ENCODE data around the gene WDFY4.

Gene WDFY4

GRCh38 chr10:48968036-48968435, 283.4 kb downstream of the WDFY4 start:
- Histone ChIP-seq H3K4me1 (no peaks in the 10 kb centered on the region), H3K9ac (no peak overlapping the region), H3K36me3 (peaks cover 8% of the 10 kb centered on the region; the same call in 1 of the 2 replicates), H3K9me3 (peaks cover 6% of the 10 kb centered on the region; the same call in 1 of the 2 replicates), H3K4me3 (no peak overlapping the region), H3K4me2 (no peak overlapping the region), H3K27ac (no peak overlapping the region), H3K27me3 (no peaks in the 10 kb centered on the region), H4K20me1 (no peaks in the 10 kb centered on the region)
- TF ChIP-seq Cebpa-rat (IDR thresholded peaks at IDR 0.05), result no peak

DNA sequence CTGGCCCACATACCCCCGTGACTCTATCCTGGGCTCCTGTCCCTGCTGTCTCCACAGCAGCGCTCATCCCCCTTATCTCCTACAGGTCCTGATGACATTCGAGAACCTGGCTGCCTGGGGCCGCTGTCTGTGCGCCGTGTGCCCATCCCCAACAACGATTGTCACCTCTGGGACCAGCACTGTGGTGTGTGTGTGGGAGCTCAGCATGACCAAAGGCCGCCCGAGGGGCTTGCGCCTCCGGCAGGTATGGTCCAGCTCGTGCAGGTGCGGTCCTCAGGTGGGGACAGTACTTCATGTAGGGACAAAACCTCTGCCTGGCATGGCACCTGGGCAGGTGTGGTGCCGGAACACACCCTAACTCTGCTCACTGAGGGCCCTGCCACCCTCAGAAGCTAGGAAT, 285.4 kb downstream of the WDFY4 start:
- Histone ChIP-seq H3K4me2 (no peak overlapping the region), H4K20me1 (no peaks in the 10 kb centered on the region), H3K9ac (no peak overlapping the region), H3K36me3 (peaks cover 14% of the 10 kb centered on the region; the same call in 1 of the 2 replicates), H3K4me1 (no peaks in the 10 kb centered on the region), H3K9me3 (peaks cover 6% of the 10 kb centered on the region; the same call in 1 of the 2 replicates), H3K4me3 (no peak overlapping the region), H3K27ac (no peak overlapping the region), H3K27me3 (no peaks in the 10 kb centered on the region)
- TF ChIP-seq Cebpa-rat (IDR thresholded peaks at IDR 0.05), result no peak

DNA sequence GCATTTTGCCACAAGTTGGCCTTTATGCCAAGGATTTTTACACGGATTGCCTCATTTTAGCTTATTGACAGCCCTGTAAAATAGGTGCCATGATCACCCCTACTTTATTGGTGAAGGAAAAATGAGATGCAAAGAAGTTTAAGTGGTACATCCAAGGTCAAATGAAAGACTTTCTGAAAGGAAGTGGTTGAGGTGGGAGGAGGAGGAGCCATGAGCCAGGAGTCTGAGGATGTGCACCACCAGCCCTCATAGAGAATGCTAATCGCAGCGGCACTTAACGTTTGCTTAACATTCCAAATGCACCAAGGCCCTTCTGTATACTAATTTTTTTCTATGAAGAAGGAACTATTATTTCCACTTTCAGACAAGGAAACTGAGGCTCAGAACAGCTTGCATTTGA, 286.0 kb downstream of the WDFY4 start:
- Histone ChIP-seq H3K4me1 (no peaks in the 10 kb centered on the region), H4K20me1 (no peaks in the 10 kb centered on the region), H3K27ac (no peak overlapping the region), H3K9me3 (peaks cover 6% of the 10 kb centered on the region; the same call in 1 of the 2 replicates), H3K36me3 (peaks cover 14% of the 10 kb centered on the region; the same call in 1 of the 2 replicates), H3K4me2 (no peak overlapping the region), H3K27me3 (no peaks in the 10 kb centered on the region), H3K9ac (no peak overlapping the region), H3K4me3 (no peak overlapping the region)
- TF ChIP-seq Cebpa-rat (IDR thresholded peaks at IDR 0.05), result no peak

DNA sequence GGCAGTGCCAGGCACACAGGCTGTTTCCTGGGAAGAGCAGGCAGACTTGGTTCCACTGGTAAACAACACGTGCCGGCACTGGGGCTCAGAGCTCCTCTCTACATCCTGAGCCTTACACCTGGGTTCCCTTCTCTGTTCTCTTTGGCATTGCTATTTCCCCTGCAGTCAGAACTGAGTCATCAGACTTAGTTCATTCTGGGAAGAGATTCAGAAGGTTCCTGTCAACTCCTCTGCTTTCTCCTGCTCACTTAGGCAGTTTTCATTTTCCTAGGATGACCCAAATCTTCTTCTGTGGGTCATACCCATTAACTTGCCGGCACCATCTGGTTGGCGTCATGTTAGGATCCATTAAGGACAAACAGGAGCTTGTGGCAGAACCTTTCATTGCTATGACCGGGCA, 288.4 kb downstream of the WDFY4 start:
- Histone ChIP-seq H3K9me3 (peaks cover 6% of the 10 kb centered on the region; the same call in 1 of the 2 replicates), H3K9ac (no peak overlapping the region), H3K27ac (no peak overlapping the region), H3K27me3 (no peaks in the 10 kb centered on the region), H3K4me2 (no peak overlapping the region), H3K4me3 (no peak overlapping the region), H3K36me3 (peaks cover 14% of the 10 kb centered on the region; the same call in 1 of the 2 replicates), H3K4me1 (no peaks in the 10 kb centered on the region), H4K20me1 (no peaks in the 10 kb centered on the region)
- TF ChIP-seq Cebpa-rat (IDR thresholded peaks at IDR 0.05), result no peak

- Histone ChIP-seq H3K27me3 (no peaks in the 10 kb centered on the region), H3K4me3 (no peak overlapping the region), H3K27ac (no peak overlapping the region), H3K9me3 (peaks cover 6% of the 10 kb centered on the region; the same call in 1 of the 2 replicates), H3K9ac (no peak overlapping the region), H3K36me3 (peaks cover 14% of the 10 kb centered on the region; the same call in 1 of the 2 replicates), H3K4me1 (no peaks in the 10 kb centered on the region), H4K20me1 (no peaks in the 10 kb centered on the region), H3K4me2 (no peak overlapping the region)
- no peak for TF ChIP-seq Cebpa-rat (IDR thresholded peaks at IDR 0.05)
Measured at GRCh38 chr10:48974510-48975156, 290.0 kb downstream of the WDFY4 start.

DNA sequence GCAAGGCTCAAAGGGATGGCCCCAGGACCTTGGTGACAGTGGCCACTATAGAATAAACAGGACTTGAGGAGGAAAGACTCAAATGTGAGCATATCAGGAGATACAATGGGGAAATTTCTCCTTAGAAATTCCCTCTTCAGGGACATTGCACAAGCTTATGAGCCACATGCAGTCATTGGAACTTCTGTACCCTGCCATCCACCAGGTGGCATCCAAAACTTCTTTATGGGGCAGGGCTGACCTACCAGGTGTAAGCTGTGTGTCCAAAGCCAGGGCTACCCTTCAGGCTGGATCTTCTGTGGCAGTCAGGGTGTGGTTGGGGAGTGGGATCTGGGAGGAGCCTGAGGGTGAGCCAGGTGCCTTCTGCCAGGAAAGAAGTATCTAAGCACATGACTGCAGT, 291.5 kb downstream of the WDFY4 start:
- H3K4me3 ChIP-seq, result no peak overlapping the region
- TF ChIP-seq Cebpa-rat (IDR thresholded peaks at IDR 0.05), result no peak
- no peak overlapping the region for H3K27ac ChIP-seq
- no peaks in the 10 kb centered on the region for H3K27me3 ChIP-seq
- peaks cover 6% of the 10 kb centered on the region; the same call in 1 of the 2 replicates for H3K9me3 ChIP-seq
- no peak overlapping the region for H3K9ac ChIP-seq
- H4K20me1 ChIP-seq, result no peaks in the 10 kb centered on the region
- peaks cover 8% of the 10 kb centered on the region; the same call in 1 of the 2 replicates for H3K36me3 ChIP-seq
- no peak overlapping the region for H3K4me2 ChIP-seq
- H3K4me1 ChIP-seq, result no peaks in the 10 kb centered on the region

GRCh38 chr10:48978318-48978717, 293.6 kb downstream of the WDFY4 start:
- Histone ChIP-seq H3K27ac (no peak overlapping the region), H3K27me3 (no peaks in the 10 kb centered on the region), H3K36me3 (peaks cover 3% of the 10 kb centered on the region; the same call in 1 of the 2 replicates), H3K9ac (no peak overlapping the region), H3K9me3 (no peaks in the 10 kb centered on the region), H4K20me1 (no peaks in the 10 kb centered on the region), H3K4me1 (0 out of 2 replicates have a peak, but pooled peaks cover 6% of the 10 kb centered on the region), H3K4me2 (no peak overlapping the region), H3K4me3 (no peak overlapping the region)
- TF ChIP-seq Cebpa-rat (IDR thresholded peaks at IDR 0.05), result no peak

DNA sequence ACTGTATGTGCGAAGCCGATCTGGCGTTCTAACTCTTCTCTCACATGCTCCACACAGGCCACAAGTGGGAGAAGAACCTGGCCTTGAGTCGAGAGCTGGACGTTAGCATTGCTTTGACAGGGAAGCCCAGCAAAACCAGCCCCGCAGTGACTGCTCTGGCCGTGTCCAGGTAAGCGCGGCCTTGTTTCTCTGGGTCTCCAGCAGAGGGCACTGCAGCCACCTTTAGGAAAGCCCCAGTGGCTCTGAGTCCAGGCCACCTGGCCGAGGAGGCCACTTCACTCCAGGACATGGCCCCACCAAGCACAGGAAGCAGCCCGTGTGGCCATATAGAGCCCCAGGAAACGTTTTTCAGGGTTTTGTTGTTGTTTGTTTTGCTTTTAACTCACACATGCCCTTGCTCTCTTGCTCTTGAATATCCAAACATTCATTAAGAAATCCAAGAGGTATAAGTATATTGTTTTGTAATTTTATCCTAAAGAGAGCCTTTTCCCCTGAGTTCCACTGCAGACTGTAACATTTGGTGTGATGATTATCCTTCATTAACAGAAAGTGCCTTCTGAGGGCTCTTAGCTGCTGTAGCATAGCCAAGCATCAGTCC, 296.7 kb downstream of the WDFY4 start:
- no peaks in the 10 kb centered on the region for H3K27me3 ChIP-seq
- H3K4me3 ChIP-seq, result no peak overlapping the region
- H3K4me1 ChIP-seq, result 0 out of 2 replicates have a peak, but pooled peaks cover 6% of the 10 kb centered on the region
- H3K27ac ChIP-seq, result no peak overlapping the region
- no peaks in the 10 kb centered on the region for H4K20me1 ChIP-seq
- H3K4me2 ChIP-seq, result no peak overlapping the region
- TF ChIP-seq Cebpa-rat (IDR thresholded peaks at IDR 0.05), result no peak
- H3K36me3 ChIP-seq, result no peaks in the 10 kb centered on the region
- H3K9ac ChIP-seq, result no peak overlapping the region
- H3K9me3 ChIP-seq, result no peaks in the 10 kb centered on the region

- H3K9me3 ChIP-seq, result no peaks in the 10 kb centered on the region
- H3K9ac ChIP-seq, result no peak overlapping the region
- TF ChIP-seq Cebpa-rat (IDR thresholded peaks at IDR 0.05), result no peak
- H3K4me3 ChIP-seq, result no peak overlapping the region
- no peaks in the 10 kb centered on the region for H4K20me1 ChIP-seq
- no peak overlapping the region for H3K4me2 ChIP-seq
- no peaks in the 10 kb centered on the region for H3K36me3 ChIP-seq
- H3K27me3 ChIP-seq, result no peaks in the 10 kb centered on the region
- 0 out of 2 replicates have a peak, but pooled peaks cover 6% of the 10 kb centered on the region for H3K4me1 ChIP-seq
- H3K27ac ChIP-seq, result no peak overlapping the region
Measured at GRCh38 chr10:48982584-48982983, 297.9 kb downstream of the WDFY4 start.

- H3K27ac ChIP-seq, result no peak overlapping the region
- no peak overlapping the region for H3K4me2 ChIP-seq
- H3K36me3 ChIP-seq, result no peaks in the 10 kb centered on the region
- H3K27me3 ChIP-seq, result no peaks in the 10 kb centered on the region
- H3K4me1 ChIP-seq, result 0 out of 2 replicates have a peak, but pooled peaks cover 6% of the 10 kb centered on the region
- no peak overlapping the region for H3K4me3 ChIP-seq
- H4K20me1 ChIP-seq, result no peaks in the 10 kb centered on the region
- no peak for TF ChIP-seq Cebpa-rat (IDR thresholded peaks at IDR 0.05)
- no peak overlapping the region for H3K9ac ChIP-seq
- H3K9me3 ChIP-seq, result no peaks in the 10 kb centered on the region
Measured at GRCh38 chr10:48983648-48984351, 299.1 kb downstream of the WDFY4 start.

Measured in BLaER1 (cell line).